ENCODE measurements around the gene SLC12A7.

DNA sequence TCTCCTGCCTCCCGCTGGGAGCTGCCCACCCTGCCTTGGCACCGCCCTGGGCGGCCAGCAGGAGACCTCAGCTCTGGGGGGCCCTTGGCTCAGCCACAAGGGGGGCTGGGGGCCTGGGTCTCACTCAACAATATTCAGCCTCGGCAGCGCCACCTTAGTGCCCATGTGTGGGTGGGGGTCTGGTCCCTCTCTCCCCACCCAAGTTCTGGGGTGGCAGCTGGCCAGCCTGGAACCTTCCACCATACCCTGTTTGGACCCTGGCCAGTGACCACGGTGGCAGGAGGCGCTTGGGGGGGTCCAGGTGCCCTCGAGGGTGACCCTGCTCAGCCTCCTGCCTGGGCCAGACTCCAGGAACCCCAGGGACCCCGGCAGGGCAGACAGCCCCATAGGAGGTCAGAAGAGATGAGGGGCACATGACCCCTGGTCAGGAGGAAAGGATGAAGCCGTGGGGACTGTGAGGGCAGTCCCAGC is 81.0 kb downstream of the SLC12A7 start:
- TF ChIP-seq, protein P1, sequence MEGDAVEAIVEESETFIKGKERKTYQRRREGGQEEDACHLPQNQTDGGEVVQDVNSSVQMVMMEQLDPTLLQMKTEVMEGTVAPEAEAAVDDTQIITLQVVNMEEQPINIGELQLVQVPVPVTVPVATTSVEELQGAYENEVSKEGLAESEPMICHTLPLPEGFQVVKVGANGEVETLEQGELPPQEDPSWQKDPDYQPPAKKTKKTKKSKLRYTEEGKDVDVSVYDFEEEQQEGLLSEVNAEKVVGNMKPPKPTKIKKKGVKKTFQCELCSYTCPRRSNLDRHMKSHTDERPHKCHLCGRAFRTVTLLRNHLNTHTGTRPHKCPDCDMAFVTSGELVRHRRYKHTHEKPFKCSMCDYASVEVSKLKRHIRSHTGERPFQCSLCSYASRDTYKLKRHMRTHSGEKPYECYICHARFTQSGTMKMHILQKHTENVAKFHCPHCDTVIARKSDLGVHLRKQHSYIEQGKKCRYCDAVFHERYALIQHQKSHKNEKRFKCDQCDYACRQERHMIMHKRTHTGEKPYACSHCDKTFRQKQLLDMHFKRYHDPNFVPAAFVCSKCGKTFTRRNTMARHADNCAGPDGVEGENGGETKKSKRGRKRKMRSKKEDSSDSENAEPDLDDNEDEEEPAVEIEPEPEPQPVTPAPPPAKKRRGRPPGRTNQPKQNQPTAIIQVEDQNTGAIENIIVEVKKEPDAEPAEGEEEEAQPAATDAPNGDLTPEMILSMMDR (conservative IDR thresholded peaks at IDR 0.05), result no peak
- no peak for TF ChIP-seq ZFX (IDR thresholded peaks at IDR 0.05)
